HepG2 (cell line): ENCODE results near the gene GLRX5. TPM values are rescaled to one million over a fixed set of nuclear protein-coding genes. Genes with fewer than 3 reads are reported as not detected.

ENCODE experiments used
- CEBPB ChIP-seq: IDR thresholded peaks from 2 replicates; pipeline ENCODE4 v1.6.1; 2011; ENCODE audit warnings: low read depth, low read length, improper control_type of control experiment, borderline replicate concordance
- GMEB2 ChIP-seq: IDR thresholded peaks from 2 replicates; pipeline ENCODE4 v1.6.1; 2016; ENCODE audit warnings: missing biosample characterization, missing genetic modification reagents, low read depth
- KAT2B ChIP-seq: fragments of 150-350 bp; IDR thresholded peaks from 2 replicates; pipeline ENCODE4 v1.6.1; 2014; ENCODE audit warnings: low read depth, low read length, borderline replicate concordance
- SKI ChIP-seq: fragments of 450-650 bp; IDR thresholded peaks from one replicate; pipeline ENCODE4 v1.6.1; 2018; ENCODE audit warnings: mild to moderate bottlenecking; ENCODE audit not compliant: partially characterized antibody
- ZBTB7B ChIP-seq: sonication (generic); formaldehyde crosslinking; IDR thresholded peaks from 2 replicates; pipeline ENCODE4 v1.4.0; 2020; ENCODE audit warnings: missing genetic modification reagents
- ZNF260 ChIP-seq: sonication (generic); formaldehyde crosslinking; IDR thresholded peaks from 2 replicates; pipeline ENCODE4 v1.4.0; 2020; ENCODE audit warnings: missing genetic modification reagents, low read depth, mild to moderate bottlenecking, borderline replicate concordance
- ZNF331 ChIP-seq: sonication (generic); formaldehyde crosslinking; IDR thresholded peaks from 2 replicates; pipeline ENCODE4 v1.4.0; 2020; ENCODE audit warnings: missing genetic modification reagents
- polyA plus RNA-seq, 8 experiments: library from polyadenylated mRNA; depleted of rRNA in 3 of 8; stranded (reverse) in 7 of 8; unstranded in 1 of 8; fragments of >200 nt; fragmentation: Illumina TruSeq in 4 of 8; extraction: Trizol in 4 of 8; gene quantifications; 2 replicates each; pipeline versions ENCODE4 v1.2.1 to v1.2.3, GENCODE V29; 2011 to 2016; ENCODE audit warnings: low read depth in 4 of 8, missing spikeins in 1 of 8, mixed read lengths in 1 of 8; ENCODE audit not compliant: insufficient read depth in 1 of 8
- total RNA-seq, 5 experiments: library from RNA; depleted of rRNA; stranded (reverse); fragments of >200 nt; fragmentation: Illumina TruSeq; extraction: Trizol; gene quantifications; 2 replicates each; pipeline ENCODE4 v1.2.3, GENCODE V29; 2016; ENCODE audit warnings: low read depth in 1 of 5
- TF ChIP-seq, protein P1 (sequence below): sonication (generic); formaldehyde crosslinking; IDR thresholded peaks from 2 replicates; pipeline ENCODE4 v1.9.0; 2021; ENCODE audit warnings: mild to moderate bottlenecking, missing genetic modification reagents
- TF ChIP-seq, protein P2 (sequence below): sonication (generic); formaldehyde crosslinking; IDR thresholded peaks from 2 replicates; pipeline ENCODE4 v1.5.0; 2020; ENCODE audit warnings: mild to moderate bottlenecking, missing genetic modification reagents, borderline replicate concordance
- TF ChIP-seq, protein P3 (sequence below): IDR thresholded peaks from 2 replicates; pipeline ENCODE4 v1.6.1; 2016; ENCODE audit warnings: mild to moderate bottlenecking

GLRX5 gene
- total and polyA plus RNA-seq, 2 of the 13 experiments (the other 11 are each of a cell fraction or from before 2014, with no cell fraction given) = 122 to 146 TPM

DNA sequence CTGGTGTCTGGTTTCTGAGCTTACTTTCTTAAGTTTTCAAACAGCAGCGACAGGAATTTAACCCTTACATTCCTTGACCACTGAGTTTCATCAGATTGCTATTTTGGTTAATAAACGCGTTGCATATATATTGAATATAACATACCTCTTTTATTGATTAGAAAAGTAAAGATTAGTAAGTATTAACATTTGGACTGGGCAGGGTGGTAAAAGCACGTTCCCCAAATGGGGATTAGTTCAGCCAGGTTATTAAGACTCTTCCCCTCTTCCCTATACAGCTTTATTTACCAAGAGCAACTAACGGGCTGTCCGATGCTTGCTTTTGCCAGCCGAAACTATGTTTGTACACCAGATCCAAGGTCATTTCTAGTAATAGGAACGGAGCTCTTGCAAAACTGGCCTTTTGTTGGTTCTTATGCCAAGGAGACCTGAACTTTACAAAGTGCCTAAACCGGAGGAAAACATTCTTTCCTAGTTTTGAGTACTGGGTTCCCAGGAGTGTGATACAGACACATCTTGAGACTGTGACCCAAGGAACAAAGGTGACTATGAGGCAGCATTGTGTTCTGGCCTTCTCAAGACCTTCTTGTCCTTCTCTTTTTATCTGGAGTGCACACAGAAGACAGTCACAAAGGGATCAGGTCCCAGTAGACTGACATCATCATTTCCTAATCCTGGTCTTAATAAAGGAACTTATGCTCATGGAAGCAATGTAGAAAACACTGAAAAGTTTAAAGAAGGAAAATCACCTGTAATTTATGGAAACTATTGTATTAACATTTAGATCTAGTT lies 2.6 kb downstream of the GLRX5 start (continued):
- TF ChIP-seq, protein P1, sequence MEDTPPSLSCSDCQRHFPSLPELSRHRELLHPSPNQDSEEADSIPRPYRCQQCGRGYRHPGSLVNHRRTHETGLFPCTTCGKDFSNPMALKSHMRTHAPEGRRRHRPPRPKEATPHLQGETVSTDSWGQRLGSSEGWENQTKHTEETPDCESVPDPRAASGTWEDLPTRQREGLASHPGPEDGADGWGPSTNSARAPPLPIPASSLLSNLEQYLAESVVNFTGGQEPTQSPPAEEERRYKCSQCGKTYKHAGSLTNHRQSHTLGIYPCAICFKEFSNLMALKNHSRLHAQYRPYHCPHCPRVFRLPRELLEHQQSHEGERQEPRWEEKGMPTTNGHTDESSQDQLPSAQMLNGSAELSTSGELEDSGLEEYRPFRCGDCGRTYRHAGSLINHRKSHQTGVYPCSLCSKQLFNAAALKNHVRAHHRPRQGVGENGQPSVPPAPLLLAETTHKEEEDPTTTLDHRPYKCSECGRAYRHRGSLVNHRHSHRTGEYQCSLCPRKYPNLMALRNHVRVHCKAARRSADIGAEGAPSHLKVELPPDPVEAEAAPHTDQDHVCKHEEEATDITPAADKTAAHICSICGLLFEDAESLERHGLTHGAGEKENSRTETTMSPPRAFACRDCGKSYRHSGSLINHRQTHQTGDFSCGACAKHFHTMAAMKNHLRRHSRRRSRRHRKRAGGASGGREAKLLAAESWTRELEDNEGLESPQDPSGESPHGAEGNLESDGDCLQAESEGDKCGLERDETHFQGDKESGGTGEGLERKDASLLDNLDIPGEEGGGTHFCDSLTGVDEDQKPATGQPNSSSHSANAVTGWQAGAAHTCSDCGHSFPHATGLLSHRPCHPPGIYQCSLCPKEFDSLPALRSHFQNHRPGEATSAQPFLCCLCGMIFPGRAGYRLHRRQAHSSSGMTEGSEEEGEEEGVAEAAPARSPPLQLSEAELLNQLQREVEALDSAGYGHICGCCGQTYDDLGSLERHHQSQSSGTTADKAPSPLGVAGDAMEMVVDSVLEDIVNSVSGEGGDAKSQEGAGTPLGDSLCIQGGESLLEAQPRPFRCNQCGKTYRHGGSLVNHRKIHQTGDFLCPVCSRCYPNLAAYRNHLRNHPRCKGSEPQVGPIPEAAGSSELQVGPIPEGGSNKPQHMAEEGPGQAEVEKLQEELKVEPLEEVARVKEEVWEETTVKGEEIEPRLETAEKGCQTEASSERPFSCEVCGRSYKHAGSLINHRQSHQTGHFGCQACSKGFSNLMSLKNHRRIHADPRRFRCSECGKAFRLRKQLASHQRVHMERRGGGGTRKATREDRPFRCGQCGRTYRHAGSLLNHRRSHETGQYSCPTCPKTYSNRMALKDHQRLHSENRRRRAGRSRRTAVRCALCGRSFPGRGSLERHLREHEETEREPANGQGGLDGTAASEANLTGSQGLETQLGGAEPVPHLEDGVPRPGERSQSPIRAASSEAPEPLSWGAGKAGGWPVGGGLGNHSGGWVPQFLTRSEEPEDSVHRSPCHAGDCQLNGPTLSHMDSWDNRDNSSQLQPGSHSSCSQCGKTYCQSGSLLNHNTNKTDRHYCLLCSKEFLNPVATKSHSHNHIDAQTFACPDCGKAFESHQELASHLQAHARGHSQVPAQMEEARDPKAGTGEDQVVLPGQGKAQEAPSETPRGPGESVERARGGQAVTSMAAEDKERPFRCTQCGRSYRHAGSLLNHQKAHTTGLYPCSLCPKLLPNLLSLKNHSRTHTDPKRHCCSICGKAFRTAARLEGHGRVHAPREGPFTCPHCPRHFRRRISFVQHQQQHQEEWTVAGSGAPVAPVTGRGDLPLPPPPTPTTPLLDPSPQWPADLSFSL (CRISPR knock-in tag) = no peak
- TF ChIP-seq ZNF331 (CRISPR knock-in tag) (peak; percentile 83), SKI (peak; percentile 72), GMEB2 (CRISPR knock-in tag) (no peak), ZNF260 (CRISPR knock-in tag) (no peak), CEBPB (peak; percentile 92), KAT2B (no peak), ZBTB7B (CRISPR knock-in tag) (peak; percentile 24; the same call in 1 of the 2 replicates)
- TF ChIP-seq, protein P2, sequence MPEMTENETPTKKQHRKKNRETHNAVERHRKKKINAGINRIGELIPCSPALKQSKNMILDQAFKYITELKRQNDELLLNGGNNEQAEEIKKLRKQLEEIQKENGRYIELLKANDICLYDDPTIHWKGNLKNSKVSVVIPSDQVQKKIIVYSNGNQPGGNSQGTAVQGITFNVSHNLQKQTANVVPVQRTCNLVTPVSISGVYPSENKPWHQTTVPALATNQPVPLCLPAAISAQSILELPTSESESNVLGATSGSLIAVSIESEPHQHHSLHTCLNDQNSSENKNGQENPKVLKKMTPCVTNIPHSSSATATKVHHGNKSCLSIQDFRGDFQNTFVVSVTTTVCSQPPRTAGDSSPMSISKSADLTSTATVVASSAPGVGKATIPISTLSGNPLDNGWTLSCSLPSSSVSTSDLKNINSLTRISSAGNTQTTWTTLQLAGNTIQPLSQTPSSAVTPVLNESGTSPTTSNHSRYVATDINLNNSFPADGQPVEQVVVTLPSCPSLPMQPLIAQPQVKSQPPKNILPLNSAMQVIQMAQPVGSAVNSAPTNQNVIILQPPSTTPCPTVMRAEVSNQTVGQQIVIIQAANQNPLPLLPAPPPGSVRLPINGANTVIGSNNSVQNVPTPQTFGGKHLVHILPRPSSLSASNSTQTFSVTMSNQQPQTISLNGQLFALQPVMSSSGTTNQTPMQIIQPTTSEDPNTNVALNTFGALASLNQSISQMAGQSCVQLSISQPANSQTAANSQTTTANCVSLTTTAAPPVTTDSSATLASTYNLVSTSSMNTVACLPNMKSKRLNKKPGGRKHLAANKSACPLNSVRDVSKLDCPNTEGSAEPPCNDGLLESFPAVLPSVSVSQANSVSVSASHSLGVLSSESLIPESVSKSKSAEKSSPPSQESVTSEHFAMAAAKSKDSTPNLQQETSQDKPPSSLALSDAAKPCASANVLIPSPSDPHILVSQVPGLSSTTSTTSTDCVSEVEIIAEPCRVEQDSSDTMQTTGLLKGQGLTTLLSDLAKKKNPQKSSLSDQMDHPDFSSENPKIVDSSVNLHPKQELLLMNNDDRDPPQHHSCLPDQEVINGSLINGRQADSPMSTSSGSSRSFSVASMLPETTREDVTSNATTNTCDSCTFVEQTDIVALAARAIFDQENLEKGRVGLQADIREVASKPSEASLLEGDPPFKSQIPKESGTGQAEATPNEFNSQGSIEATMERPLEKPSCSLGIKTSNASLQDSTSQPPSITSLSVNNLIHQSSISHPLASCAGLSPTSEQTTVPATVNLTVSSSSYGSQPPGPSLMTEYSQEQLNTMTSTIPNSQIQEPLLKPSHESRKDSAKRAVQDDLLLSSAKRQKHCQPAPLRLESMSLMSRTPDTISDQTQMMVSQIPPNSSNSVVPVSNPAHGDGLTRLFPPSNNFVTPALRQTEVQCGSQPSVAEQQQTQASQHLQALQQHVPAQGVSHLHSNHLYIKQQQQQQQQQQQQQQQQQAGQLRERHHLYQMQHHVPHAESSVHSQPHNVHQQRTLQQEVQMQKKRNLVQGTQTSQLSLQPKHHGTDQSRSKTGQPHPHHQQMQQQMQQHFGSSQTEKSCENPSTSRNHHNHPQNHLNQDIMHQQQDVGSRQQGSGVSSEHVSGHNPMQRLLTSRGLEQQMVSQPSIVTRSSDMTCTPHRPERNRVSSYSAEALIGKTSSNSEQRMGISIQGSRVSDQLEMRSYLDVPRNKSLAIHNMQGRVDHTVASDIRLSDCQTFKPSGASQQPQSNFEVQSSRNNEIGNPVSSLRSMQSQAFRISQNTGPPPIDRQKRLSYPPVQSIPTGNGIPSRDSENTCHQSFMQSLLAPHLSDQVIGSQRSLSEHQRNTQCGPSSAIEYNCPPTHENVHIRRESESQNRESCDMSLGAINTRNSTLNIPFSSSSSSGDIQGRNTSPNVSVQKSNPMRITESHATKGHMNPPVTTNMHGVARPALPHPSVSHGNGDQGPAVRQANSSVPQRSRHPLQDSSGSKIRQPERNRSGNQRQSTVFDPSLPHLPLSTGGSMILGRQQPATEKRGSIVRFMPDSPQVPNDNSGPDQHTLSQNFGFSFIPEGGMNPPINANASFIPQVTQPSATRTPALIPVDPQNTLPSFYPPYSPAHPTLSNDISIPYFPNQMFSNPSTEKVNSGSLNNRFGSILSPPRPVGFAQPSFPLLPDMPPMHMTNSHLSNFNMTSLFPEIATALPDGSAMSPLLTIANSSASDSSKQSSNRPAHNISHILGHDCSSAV (CRISPR knock-in tag) = no peak
- TF ChIP-seq, protein P3, sequence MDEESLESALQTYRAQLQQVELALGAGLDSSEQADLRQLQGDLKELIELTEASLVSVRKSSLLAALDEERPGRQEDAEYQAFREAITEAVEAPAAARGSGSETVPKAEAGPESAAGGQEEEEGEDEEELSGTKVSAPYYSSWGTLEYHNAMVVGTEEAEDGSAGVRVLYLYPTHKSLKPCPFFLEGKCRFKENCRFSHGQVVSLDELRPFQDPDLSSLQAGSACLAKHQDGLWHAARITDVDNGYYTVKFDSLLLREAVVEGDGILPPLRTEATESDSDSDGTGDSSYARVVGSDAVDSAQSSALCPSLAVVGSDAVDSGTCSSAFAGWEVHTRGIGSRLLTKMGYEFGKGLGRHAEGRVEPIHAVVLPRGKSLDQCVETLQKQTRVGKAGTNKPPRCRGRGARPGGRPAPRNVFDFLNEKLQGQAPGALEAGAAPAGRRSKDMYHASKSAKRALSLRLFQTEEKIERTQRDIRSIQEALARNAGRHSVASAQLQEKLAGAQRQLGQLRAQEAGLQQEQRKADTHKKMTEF = peak; percentile 78; the same call in 1 of the 2 replicates
